Stomach (tissue), 9 donors: ENCODE results near the gene FLNC. TPM values are rescaled to one million over a fixed set of nuclear protein-coding genes. Genes with fewer than 3 reads are reported as not detected.

ENCODE experiments used
- DNase-seq, 2 donors: peaks; one replicate each; pipeline versions ENCODE4 v3.0.0 to v3.0.0-alpha.2; 2013 to 2019
- H3K27ac ChIP-seq, 5 donors: fragments of 200-600 bp in 4 of 5; sonication (generic) in 4 of 5; one replicate each; pipeline ENCODE4 v1.5.1; 2013 to 2019; ENCODE audit warnings: mild to moderate bottlenecking in 1 of 5, moderate library complexity in 1 of 5
- H3K27me3 ChIP-seq, 3 donors: fragments of 200-600 bp; sonication (generic); one replicate each; pipeline ENCODE4 v1.5.1; 2017 to 2019; ENCODE audit warnings: mixed run types in 1 of 3
- H3K36me3 ChIP-seq, 4 donors: fragments of 200-600 bp; sonication (generic); 1 replicate in 3 of 4; 2 replicates in 1 of 4; pipeline ENCODE4 v1.5.1; 2016 to 2019
- H3K4me1 ChIP-seq, 4 donors: fragments of 200-600 bp; sonication (generic); one replicate each; pipeline ENCODE4 v1.5.1; 2016 to 2019
- H3K4me3 ChIP-seq, 4 donors: fragments of 200-600 bp; sonication (generic) in 3 of 4; one replicate each; pipeline ENCODE4 v1.5.1; 2016 to 2019; ENCODE audit warnings: mild to moderate bottlenecking in 1 of 4
- H3K9me3 ChIP-seq, 4 donors: fragments of 200-600 bp; sonication (generic); one replicate each; pipeline ENCODE4 v1.5.1; 2016 to 2019
- EP300 ChIP-seq: sonication (generic); formaldehyde crosslinking; IDR thresholded peaks from one replicate; pipeline ENCODE4 v1.6.1; 2017; ENCODE audit warnings: antibody characterized with exemption
- POLR2A ChIP-seq, 4 donors: fragments of 450-650 bp; IDR thresholded peaks; one replicate each; pipeline ENCODE4 v1.6.1; 2016; ENCODE audit warnings: antibody characterized with exemption in 4 of 4, control low read depth in 2 of 4, mild to moderate bottlenecking in 1 of 4, moderate library complexity in 1 of 4
- POLR2AphosphoS5 ChIP-seq, 3 donors: sonication (generic); formaldehyde crosslinking; IDR thresholded peaks; one replicate each; pipeline ENCODE4 v1.6.1; 2016; ENCODE audit warnings: antibody characterized with exemption in 3 of 3
- WGBS, 5 donors: extraction: QIAGEN DNeasy Blood & Tissue Kit in 3 of 5; methylation state at CpG; one replicate each; pipeline versions ENCODE4 v1.1.5 to v1.1.7; 2013 to 2018; 5-methylcytosine and 5-hydroxymethylcytosine counted together
- intact Hi-C: fragments of 100-400 bp; cut with DNase I; formaldehyde crosslinking; loops from one replicate; pipeline ENCODE4 v1.15.1; 2023; ENCODE audit warnings: low total_unique reads
- polyA plus RNA-seq, 3 donors: library from polyadenylated mRNA; stranded (reverse); fragments of 200-250 nt; gene quantifications; one replicate each; pipeline ENCODE4 v1.2.3, GENCODE V29; 2013
- total RNA-seq, 5 donors: library from RNA; depleted of rRNA; stranded (reverse); fragments of >200 nt; gene quantifications; one replicate each; pipeline versions ENCODE4 v1.1.0 to v1.2.3, GENCODE V29; 2014 to 2016
- TF ChIP-seq, protein P1 (sequence below), 7 experiments: fragments of 450-650 bp in 4 of 7; fragments of 200-600 bp in 3 of 7; sonication (generic) in 3 of 7; IDR thresholded peaks; one replicate each; pipeline ENCODE4 v1.5.1; 2016 to 2019; ENCODE audit warnings: antibody characterized with exemption in 7 of 7, control low read depth in 2 of 7, mild to moderate bottlenecking in 1 of 7
- donor health status: healthy with polysubstance abuse.
- donor health status: Bipolar disorder and iron deficiency.
- donor health status: healthy.

FLNC gene
- total and polyA plus RNA-seq, 8 donors: 1.9 to 184 (median 46.6) TPM

- peak overlapping the region; percentile 44 to 77 (median 57) for H3K4me3 ChIP-seq
- intact Hi-C loops: loop anchor here (10.0 kb wide), 1 partner anchor 134 kb away; the partner anchor contains the start of gene CALU
- H3K27ac ChIP-seq: peak overlapping the region in 4 of 5 donors; percentile 43 to 61 (median 52)
- peaks cover 10 to 26% (median 23%) of the 10 kb centered on the region in 4 donors for H3K36me3 ChIP-seq
- no peak for DNase-seq
- no peaks in the 10 kb centered on the region for H3K9me3 ChIP-seq
- peaks cover 0 to 14% (median 0%) of the 10 kb centered on the region in 3 donors for H3K27me3 ChIP-seq
- WGBS, 5 donors: 23 to 58% (median 33%) methylated on average over 8 to 13 of the region's 13 CpGs
- peaks cover 24 to 45% (median 30%) of the 10 kb centered on the region in 4 donors for H3K4me1 ChIP-seq
- TF ChIP-seq EP300 (no peak), POLR2A (IDR thresholded peaks at IDR 0.05) (no peak), POLR2AphosphoS5 (IDR thresholded peaks at IDR 0.05) (no peak)
- TF ChIP-seq, protein P1, sequence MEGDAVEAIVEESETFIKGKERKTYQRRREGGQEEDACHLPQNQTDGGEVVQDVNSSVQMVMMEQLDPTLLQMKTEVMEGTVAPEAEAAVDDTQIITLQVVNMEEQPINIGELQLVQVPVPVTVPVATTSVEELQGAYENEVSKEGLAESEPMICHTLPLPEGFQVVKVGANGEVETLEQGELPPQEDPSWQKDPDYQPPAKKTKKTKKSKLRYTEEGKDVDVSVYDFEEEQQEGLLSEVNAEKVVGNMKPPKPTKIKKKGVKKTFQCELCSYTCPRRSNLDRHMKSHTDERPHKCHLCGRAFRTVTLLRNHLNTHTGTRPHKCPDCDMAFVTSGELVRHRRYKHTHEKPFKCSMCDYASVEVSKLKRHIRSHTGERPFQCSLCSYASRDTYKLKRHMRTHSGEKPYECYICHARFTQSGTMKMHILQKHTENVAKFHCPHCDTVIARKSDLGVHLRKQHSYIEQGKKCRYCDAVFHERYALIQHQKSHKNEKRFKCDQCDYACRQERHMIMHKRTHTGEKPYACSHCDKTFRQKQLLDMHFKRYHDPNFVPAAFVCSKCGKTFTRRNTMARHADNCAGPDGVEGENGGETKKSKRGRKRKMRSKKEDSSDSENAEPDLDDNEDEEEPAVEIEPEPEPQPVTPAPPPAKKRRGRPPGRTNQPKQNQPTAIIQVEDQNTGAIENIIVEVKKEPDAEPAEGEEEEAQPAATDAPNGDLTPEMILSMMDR (IDR thresholded peaks at IDR 0.05): no peak
Observed at GRCh38 chr7:128868624-128869137, 38.5 kb downstream of the FLNC start.

GRCh38 chr7:128869138-128869943 lies 39.1 kb downstream of the FLNC start:
- H3K4me1 ChIP-seq: peaks cover 19 to 38% (median 24%) of the 10 kb centered on the region in 4 donors
- H3K27ac ChIP-seq: peak overlapping the region; percentile 19 to 61 (median 48)
- peak overlapping the region; percentile 44 to 77 (median 57) for H3K4me3 ChIP-seq
- H3K36me3 ChIP-seq: peaks cover 10 to 26% (median 23%) of the 10 kb centered on the region in 4 donors
- peaks cover 0 to 14% (median 0%) of the 10 kb centered on the region in 3 donors for H3K27me3 ChIP-seq
- TF ChIP-seq, protein P1 (IDR thresholded peaks at IDR 0.05): peak in 1 of 7 experiments; percentile 32
- no peak for TF ChIP-seq POLR2AphosphoS5 (IDR thresholded peaks at IDR 0.05)
- TF ChIP-seq EP300: no peak
- no peak for TF ChIP-seq POLR2A (IDR thresholded peaks at IDR 0.05)
- no peaks in the 10 kb centered on the region for H3K9me3 ChIP-seq
- intact Hi-C loops: loop anchor here (10.0 kb wide), 1 partner anchor 135 kb away; the partner anchor contains the start of gene CALU
- DNase-seq: peak; percentile 69 to 89
- WGBS, 5 donors: 0 to 7% (median 1%) methylated on average over 16 to 86 of the region's 86 CpGs

- H3K27me3 ChIP-seq: peaks cover 0 to 14% (median 0%) of the 10 kb centered on the region in 3 donors
- peak overlapping the region; percentile 44 to 77 (median 57) for H3K4me3 ChIP-seq
- H3K36me3 ChIP-seq: peaks cover 10 to 21% (median 19%) of the 10 kb centered on the region in 4 donors
- 6 to 37% (median 7%) methylated on average over 4 to 30 of the region's 30 CpGs for WGBS, 5 donors
- no peak for TF ChIP-seq EP300
- TF ChIP-seq POLR2A (IDR thresholded peaks at IDR 0.05): no peak
- TF ChIP-seq POLR2AphosphoS5 (IDR thresholded peaks at IDR 0.05): no peak
- TF ChIP-seq, protein P1 (IDR thresholded peaks at IDR 0.05): no peak
- no peak for DNase-seq
- H3K9me3 ChIP-seq: no peaks in the 10 kb centered on the region
- intact Hi-C loops: loop anchor here (10.0 kb wide), 1 partner anchor 135 kb away; the partner anchor contains the start of gene CALU
- H3K4me1 ChIP-seq: peaks cover 19 to 32% (median 23%) of the 10 kb centered on the region in 4 donors
- H3K27ac ChIP-seq: peak overlapping the region in 2 of 5 donors; percentile 57 to 61
Observed at GRCh38 chr7:128869944-128870285, 39.7 kb downstream of the FLNC start.

- TF ChIP-seq POLR2A (IDR thresholded peaks at IDR 0.05) (no peak), EP300 (no peak), POLR2AphosphoS5 (IDR thresholded peaks at IDR 0.05) (no peak)
- TF ChIP-seq, protein P1 (IDR thresholded peaks at IDR 0.05): no peak
- peaks cover 2 to 9% (median 8%) of the 10 kb centered on the region in 4 donors for H3K36me3 ChIP-seq
- no peaks in the 10 kb centered on the region for H3K9me3 ChIP-seq
- 92 to 98% (median 96%) methylated on average over 5 of the region's 5 CpGs for WGBS, 5 donors
- peaks cover 0 to 14% (median 0%) of the 10 kb centered on the region in 3 donors for H3K27me3 ChIP-seq
- intact Hi-C loops: no loop called here
- no peak for DNase-seq
- no peak overlapping the region for H3K27ac ChIP-seq
- H3K4me1 ChIP-seq: peaks cover 19 to 25% (median 23%) of the 10 kb centered on the region in 4 donors
- no peak overlapping the region for H3K4me3 ChIP-seq
Observed at GRCh38 chr7:128871050-128871449, 40.8 kb downstream of the FLNC start.
